Medulla oblongata (tissue), 1 donor: ENCODE data around the gene TRMT11.
A peak's percentile ranks its signal among the peaks of the same experiment; 100 is the strongest.
"Not testable (repeated sequence)": the region's sequence is repeated elsewhere in the genome, so short reads cannot be mapped to it uniquely, and the experiment has no call there.

Experiments
- DNase-seq: peaks from one replicate; pipeline ENCODE4 v3.0.0-alpha.2; 2015; ENCODE audit errors: extremely low spot score

TRMT11 gene

GRCh38 chr6:126047648-126048047 is 61.3 kb downstream of the TRMT11 start:
- DNase-seq, result no peak

GRCh38 chr6:126048635-126049034 is 62.3 kb downstream of the TRMT11 start:
- DNase-seq, result no peak

DNA sequence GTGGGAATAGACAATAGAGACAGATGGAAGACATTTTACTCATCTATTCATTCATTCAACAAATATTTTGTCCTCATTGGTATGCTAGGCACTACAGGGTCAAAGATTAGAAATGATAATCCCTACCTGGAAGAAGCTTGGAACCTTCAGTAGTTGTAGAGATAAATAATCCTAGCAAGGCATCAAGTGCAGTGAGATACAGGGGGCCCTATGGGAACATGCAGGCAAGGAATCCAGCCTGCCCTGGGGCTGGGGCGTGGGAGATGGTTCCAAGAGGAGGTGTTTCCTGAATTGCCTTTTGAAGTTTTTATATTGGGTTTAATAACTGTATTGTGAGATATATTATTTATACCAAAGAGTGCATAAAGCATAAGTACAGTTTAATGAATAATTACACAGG is 64.5 kb downstream of the TRMT11 start:
- DNase-seq, result no peak

GRCh38 chr6:126051791-126052190 is 65.5 kb downstream of the TRMT11 start:
- DNase-seq, result no peak

- no peak for DNase-seq
Measured at GRCh38 chr6:126052485-126052884, 66.1 kb downstream of the TRMT11 start.

- DNase-seq, result no peak
Measured at GRCh38 chr6:126054258-126054702, 67.9 kb downstream of the TRMT11 start.

- DNase-seq, result no peak
Measured at GRCh38 chr6:126054802-126055201, 68.5 kb downstream of the TRMT11 start.

DNA sequence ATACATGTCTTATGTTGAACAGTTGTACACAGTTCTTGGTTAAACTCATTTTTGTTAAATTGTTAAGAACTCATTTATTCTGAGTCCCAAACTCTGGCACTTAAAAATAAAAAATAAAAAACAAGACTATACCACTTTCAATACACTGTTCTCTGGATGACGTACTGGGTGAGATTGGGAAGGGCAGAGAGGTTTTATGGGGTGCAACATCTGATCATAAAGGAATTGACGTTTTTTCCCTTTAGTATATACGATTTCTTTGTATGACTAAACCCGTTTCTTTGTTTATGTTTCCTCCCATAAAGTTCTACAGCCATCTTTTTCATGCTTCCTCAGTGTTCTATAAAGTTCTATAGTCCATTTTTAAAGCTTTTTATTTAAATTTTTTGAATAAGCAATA is 69.1 kb downstream of the TRMT11 start:
- DNase-seq, result no peak

- no peak for DNase-seq
Measured at GRCh38 chr6:126056355-126057004, 70.1 kb downstream of the TRMT11 start.

- not testable (repeated sequence) for DNase-seq
Measured at GRCh38 chr6:126058085-126058484, 71.7 kb downstream of the TRMT11 start.

DNA sequence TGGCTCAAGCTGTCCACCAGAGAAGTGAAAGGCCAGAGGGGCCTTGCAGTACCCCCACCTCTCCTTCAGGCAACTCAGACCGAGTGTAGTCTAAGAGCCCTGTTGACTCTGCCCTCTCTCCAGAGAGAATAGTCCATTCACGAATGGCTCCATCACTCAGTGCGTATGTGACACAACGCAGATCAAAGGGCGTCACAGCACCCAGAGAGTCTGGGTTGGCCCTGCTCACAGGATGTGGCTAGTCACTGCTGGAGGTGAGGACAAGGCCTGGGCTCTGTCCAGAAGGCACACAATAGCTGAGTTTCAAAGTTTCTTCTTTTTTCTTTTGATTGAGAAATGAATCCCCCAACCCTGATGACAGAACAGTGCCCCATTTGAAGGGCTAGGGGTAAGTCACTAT is 74.1 kb downstream of the TRMT11 start:
- no peak for DNase-seq

DNA sequence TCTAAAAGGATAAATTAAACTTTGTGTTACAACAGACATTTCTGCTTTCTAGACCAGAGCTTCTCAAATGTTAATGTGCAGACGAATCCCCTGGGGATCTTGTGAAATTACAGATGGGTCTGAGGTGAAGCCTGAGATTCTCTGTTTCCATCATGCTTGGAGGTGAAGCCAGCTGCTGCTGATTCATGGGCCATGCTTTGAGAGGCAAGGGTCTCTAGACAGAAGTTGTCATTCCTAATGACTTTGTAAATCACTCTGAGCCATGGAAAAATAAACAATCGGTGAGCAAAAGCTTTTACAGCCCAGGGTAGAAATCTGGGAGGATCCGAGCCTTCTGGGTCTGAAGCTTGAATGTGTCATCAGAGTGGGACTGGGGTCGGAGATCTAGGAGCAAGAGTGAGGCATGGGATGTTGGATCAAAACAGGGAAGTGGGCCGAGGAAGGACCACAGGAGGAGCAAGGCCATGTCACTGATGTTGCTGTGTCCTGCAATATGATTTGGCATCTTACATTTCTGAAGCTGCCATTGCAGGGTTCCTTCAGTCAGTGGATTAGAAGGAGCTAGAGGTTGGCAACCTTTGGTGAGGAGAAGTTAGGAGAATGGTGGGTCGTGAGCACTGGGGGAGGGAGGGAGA is 77.3 kb downstream of the TRMT11 start:
- no peak for DNase-seq

GRCh38 chr6:126064257-126064747 is 78.0 kb downstream of the TRMT11 start:
- DNase-seq, result no peak

DNA sequence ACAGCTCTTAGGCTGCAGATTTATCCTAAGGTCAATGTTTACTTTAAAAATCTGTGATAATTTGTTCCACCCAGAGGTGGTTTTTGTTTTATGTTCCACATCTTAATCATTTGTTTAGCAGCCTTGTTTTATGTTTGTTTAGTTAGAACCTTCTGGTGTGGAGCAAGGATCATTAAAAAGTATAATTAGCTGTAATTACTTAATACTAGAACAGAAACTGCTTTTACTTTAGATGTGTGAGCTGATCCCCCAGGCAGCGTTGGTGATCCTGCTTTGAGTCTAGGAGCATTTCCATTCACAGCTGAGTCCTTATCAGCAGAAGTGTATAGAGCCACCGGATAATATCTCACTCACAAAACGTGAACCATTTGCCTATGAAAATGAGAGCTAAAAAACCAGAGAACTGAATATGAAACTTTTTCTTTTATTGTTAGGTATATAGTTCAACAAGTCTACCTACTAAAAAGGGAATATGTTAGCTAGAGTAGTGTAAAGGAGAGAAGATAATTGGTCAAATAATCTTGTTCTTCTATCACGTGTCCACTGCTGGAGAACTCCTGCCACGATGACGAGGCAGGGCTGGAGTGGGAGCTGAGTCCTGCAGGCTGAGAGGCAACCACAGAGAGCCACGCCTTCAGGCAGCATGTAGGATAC is 78.5 kb downstream of the TRMT11 start:
- no peak for DNase-seq

DNA sequence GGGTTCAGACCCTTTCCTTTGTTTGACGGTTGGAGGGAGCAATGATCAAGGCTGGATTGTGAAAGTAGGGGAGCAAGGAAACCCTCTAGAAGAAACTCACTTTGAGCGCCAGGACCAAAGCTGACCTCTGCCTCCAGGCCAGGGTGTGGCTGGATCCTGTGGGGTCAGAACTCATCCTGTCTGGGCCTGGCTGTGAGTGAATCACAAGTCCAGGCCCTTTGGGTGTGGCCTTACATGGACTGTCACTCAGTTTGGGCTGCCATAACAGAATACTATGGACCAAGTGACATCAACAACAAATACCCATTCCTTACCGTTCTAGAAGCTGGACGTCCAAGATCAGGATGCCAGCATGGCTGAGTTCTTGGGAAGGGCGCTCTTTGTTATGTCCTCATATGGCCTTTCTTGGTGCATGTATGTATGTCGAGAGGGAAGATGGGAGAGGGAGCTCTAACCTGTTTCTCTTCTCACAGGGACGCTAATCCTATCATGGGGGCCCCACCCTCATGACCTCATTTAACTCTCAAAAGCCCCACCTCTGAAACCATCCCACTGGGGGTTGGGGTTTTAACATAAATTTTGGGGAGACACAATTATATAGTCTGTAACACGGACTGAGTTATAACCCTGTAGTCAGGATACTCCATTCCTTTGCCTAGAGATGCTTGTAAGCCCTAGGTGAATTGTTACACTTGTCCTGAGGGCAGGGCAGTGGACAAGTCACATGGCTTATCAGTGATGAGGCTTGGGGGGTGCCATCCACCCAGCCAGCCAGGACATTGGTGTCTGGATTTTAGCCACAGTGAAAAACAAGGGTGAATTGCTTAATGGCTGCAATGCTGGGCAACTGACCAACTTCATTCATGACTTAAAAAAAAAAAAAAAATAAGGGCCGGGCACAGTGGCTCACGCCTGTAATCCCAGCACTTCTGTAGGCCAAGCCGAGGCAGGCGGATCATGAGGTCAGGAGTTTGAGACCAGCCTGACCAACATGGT is 80.0 kb downstream of the TRMT11 start:
- no peak for DNase-seq

GRCh38 chr6:126067073-126067472 is 80.7 kb downstream of the TRMT11 start:
- DNase-seq, result no peak

DNA sequence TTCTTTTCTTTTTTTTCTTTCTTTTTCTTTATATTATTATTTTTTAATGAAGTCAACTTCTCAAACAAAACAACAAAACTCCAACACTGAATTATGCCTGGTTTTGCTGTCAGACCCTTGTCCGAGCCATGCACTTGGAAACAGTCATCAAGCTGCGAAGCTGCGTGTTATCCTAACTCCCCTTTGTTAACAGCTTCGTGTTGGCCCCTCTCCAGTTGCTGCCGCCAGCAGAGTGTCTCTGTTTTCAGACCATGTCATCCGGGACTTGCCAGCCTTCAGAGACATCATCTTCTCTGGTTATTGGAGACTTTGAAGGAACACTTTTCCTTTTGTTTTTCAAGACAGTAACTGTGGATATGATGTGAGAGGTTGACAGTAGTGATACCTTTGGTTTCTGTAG is 83.1 kb downstream of the TRMT11 start:
- peak; percentile 28 for DNase-seq

DNA sequence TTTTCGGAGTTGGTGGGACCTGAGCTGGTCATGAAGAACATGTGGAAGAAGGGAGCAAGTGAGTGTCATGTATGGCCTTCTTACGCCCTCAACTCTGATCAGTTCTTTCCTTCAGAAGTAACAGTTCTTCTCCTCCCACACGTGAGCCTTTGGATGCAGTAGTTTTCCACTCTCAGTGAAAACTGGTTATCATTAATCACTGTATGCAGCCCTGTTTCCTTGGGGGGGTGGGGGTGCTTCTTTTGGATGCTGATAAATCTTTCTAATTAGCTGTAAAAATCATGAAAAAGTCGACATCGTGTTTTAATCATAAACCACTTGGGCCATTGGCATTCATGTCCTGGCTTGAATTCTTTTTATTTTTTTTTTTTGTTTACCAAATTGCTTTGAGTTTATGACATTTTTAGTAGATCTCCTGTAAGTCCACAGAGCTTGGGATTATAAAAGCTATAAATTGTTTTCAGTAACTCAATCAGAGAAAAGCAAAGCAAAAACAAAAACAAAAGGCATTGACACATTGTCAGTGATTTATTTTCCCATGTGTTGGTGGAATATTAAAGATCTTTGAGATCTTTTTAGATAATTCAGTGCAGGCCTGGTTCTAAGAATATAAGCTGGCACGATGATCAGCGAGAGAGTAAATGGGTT is 84.8 kb downstream of the TRMT11 start:
- DNase-seq, result no peak

- DNase-seq, result no peak
Measured at GRCh38 chr6:126072172-126072571, 85.8 kb downstream of the TRMT11 start.

DNA sequence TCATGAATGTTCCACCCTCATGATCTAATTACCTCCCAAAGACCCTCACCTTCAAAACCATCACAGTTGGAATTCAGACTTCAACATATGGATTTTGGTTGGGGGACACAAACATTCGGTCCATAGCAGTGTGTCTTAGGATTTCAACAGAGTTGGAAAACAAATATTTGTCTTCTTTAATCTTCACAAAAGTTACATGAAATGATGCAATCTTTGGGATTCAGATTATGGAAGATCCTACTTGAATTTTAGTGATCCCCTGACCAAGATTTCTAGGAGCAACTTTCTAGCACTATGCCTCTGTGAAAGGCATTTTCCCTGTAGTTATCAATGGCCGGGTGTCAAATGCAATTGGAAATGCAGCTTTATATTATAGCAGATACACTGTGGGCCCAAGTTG is 86.5 kb downstream of the TRMT11 start:
- DNase-seq, result no peak
